GM18951 (cell line): ENCODE measurements around the gene TOMM34.

Source experiments
- POLR2A ChIP-seq: IDR thresholded peaks from 4 replicates; pipeline ENCODE4 v1.6.1; 2011; ENCODE audit warnings: mild to moderate bottlenecking; ENCODE audit not compliant: insufficient read length, insufficient read depth; ENCODE audit errors: extremely low read depth
- in situ Hi-C: fragments of 300-500 bp; cut with MboI; formaldehyde crosslinking; loops from one replicate; pipeline ENCODE4 v1.12.0; 2022; ENCODE audit warnings: low sequenced_read_pairs, mixed read lengths, inconsistent platforms; ENCODE audit not compliant: unreplicated experiment

TOMM34 gene

DNA sequence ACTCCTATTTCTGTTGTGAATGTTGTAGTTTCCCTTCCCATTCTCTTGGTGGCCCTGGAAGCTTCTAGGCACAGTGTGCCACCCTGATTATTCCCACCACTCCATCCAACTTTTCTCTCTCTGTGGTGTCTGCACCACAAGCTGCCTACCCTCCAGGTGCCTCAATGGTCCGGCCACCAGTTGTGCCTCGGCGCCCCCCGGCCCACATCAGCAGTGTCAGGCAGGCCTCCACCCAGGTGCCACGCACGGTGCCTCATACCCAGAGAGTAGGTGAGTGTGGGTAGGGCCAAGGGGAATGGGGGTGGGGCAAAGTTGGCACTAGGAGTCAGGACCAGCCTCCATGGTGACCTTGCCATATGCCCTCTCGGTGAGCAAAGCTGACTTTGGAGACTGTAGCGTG, 27.3 kb downstream of the TOMM34 start:
- in situ Hi-C loops = no loop called here
- no peak for TF ChIP-seq POLR2A

DNA sequence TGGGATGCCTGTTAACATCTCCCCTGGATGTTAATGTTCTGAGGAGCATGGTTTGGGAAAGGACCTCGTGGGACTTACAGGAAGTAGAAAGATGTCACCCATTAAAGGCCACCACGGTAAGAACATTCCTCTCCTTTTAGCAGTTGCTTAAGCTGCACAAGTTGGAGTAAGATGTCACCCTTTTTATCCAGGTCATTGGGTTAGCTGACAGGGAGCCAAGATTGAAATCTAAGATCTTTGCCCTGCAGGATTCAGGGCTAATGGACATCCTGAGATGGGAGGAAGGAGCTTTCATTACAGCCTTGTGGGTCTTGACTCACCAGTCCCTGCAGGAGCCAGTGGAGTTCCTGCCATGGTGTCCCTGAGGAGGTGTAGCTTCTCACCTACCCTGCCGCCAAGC, 28.3 kb downstream of the TOMM34 start:
- in situ Hi-C loops = no loop called here

GRCh38 chr20:44930517-44931168, 29.6 kb downstream of the TOMM34 start:
- TF ChIP-seq POLR2A = no peak
- in situ Hi-C loops = no loop called here

More for the DNA sequence above, 28.3 kb downstream of the TOMM34 start:
- TF ChIP-seq POLR2A = no peak

GRCh38 chr20:44928595-44928994, 31.6 kb downstream of the TOMM34 start:
- TF ChIP-seq POLR2A = no peak
- in situ Hi-C loops = loop anchor here (10.0 kb wide), 1 partner anchor 176 kb away; the partner anchor contains the start of gene KCNS1

GRCh38 chr20:44924541-44924940, 35.7 kb downstream of the TOMM34 start:
- in situ Hi-C loops = loop anchor here (10.0 kb wide), 1 partner anchor 180 kb away; the partner anchor contains the start of gene KCNS1
- TF ChIP-seq POLR2A = no peak

DNA sequence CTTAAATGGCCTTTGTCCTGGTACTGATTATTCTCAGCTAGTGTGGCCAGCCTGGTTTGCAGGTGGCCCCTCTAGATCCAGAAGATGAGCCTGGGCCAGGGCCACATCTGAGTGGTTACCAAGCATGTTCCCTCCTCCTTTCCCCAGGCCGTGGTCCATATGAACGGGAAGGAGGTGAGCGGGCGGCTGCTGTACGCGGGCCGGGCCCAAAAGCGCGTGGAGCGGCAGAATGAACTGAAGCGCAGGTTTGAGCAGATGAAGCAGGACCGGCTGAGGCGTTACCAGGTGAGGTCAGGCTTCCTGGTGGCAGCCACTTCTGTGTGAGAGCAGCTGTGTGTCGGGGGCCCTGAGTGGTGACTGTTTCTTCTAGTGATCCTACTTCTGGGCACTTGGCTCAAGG, 38.8 kb downstream of the TOMM34 start:
- in situ Hi-C loops = loop anchor here (10.0 kb wide), 1 partner anchor 183 kb away; the partner anchor contains the start of gene KCNS1

GRCh38 chr20:44918761-44919160, 41.4 kb downstream of the TOMM34 start:
- in situ Hi-C loops = no loop called here
- TF ChIP-seq POLR2A = no peak

More for the DNA sequence above, 38.8 kb downstream of the TOMM34 start:
- TF ChIP-seq POLR2A = no peak

- TF ChIP-seq POLR2A = no peak
- in situ Hi-C loops = no loop called here
Observed at GRCh38 chr20:44918342-44918741, 41.9 kb downstream of the TOMM34 start.

- in situ Hi-C loops = no loop called here
- no peak for TF ChIP-seq POLR2A
Observed at GRCh38 chr20:44917399-44917798, 42.8 kb downstream of the TOMM34 start.

DNA sequence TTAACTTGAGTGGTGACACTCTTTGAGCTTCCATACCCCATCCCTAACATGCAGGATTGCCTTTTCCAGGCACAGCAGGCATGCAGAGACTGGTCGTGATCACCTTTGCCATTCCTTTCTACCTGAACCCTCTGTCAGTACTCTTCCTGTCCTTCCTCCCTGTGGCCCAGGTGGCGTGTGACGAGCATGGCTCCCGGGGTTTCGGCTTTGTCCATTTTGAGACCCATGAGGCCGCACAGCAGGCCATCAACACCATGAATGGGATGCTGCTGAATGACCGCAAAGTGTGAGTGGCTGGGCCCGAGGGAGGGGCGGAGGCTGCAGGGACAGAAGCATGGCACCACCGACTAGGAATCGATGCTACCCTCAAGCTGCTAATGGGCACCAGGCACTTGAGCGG, 43.6 kb downstream of the TOMM34 start:
- in situ Hi-C loops = no loop called here
- TF ChIP-seq POLR2A = no peak

GRCh38 chr20:44914924-44915323, 45.3 kb downstream of the TOMM34 start:
- in situ Hi-C loops = no loop called here
- TF ChIP-seq POLR2A = no peak

- in situ Hi-C loops = no loop called here
- no peak for TF ChIP-seq POLR2A
Observed at GRCh38 chr20:44912189-44912588, 48.0 kb downstream of the TOMM34 start.

GRCh38 chr20:44911264-44911921, 48.8 kb downstream of the TOMM34 start:
- TF ChIP-seq POLR2A = no peak
- in situ Hi-C loops = no loop called here

DNA sequence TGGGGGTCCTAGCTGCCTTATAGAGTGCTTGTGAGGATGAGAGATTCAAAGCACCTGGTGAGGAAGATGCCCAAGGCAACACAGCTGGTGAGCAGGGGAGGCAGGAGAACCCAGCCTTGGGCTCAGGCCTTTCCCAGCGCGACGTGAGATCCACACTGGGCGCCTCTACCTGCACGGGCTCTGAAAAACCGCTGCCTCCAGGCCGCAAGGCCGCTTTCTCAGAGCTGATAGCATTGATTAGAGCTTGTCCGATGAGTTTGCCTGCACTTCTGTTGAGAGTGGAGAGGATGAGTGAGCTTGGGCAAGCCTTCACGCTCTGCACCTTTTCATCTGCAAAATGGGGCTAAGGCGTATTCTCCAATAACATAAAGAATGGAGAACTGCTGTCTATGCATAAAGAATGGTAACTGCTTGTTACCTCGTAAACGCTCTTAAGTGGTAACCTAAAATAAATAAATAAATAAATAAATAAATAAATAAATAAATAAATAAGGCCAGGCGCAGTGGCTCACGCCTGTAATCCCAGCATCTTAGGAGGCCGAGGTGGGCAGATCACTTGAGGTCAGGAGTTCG, 49.4 kb downstream of the TOMM34 start:
- no peak for TF ChIP-seq POLR2A
- in situ Hi-C loops = no loop called here
